Gastroesophageal sphincter (tissue), 3 donors: ENCODE data around the gene PHKA1.

Experiments
- CTCF ChIP-seq, 4 experiments: fragments of 200-600 bp in 2 of 4; fragments of 450-650 bp in 2 of 4; sonication (generic) in 1 of 4; IDR thresholded peaks; one replicate each; pipeline ENCODE4 v1.5.1; 2017 to 2019; ENCODE audit warnings: antibody characterized with exemption in 4 of 4, mild to moderate bottlenecking in 2 of 4, moderate library complexity in 2 of 4
- POLR2A ChIP-seq, 2 donors: fragments of 450-650 bp; IDR thresholded peaks; one replicate each; pipeline ENCODE4 v1.6.1; 2017; ENCODE audit warnings: antibody characterized with exemption in 2 of 2, mild to moderate bottlenecking in 2 of 2, moderate library complexity in 1 of 2
- POLR2AphosphoS5 ChIP-seq: sonication (generic); formaldehyde crosslinking; IDR thresholded peaks from one replicate; pipeline ENCODE4 v1.6.1; 2017; ENCODE audit warnings: antibody characterized with exemption

- TF ChIP-seq POLR2A (IDR thresholded peaks at IDR 0.05), result no peak
- no peak for TF ChIP-seq CTCF (IDR thresholded peaks at IDR 0.05)
- TF ChIP-seq POLR2AphosphoS5, result no peak
Observed at GRCh38 chrX:72604112-72604511, 110.0 kb downstream of the PHKA1 start.
